Esophagus squamous epithelium (tissue), 4 donors: ENCODE results near the gene SPR.

ENCODE experiments used
- CTCF ChIP-seq, 6 experiments: fragments of 450-650 bp in 4 of 6; fragments of 200-600 bp in 2 of 6; sonication (generic) in 2 of 6; IDR thresholded peaks; one replicate each; pipeline ENCODE4 v1.5.1; 2016 to 2019; ENCODE audit warnings: antibody characterized with exemption in 6 of 6, mild to moderate bottlenecking in 4 of 6, moderate library complexity in 4 of 6
- POLR2A ChIP-seq, 4 donors: fragments of 450-650 bp; IDR thresholded peaks; one replicate each; pipeline ENCODE4 v1.6.1; 2017; ENCODE audit warnings: antibody characterized with exemption in 4 of 4, mild to moderate bottlenecking in 4 of 4, moderate library complexity in 3 of 4

GRCh38 chr2:72864500-72864899 is 22.7 kb upstream of the SPR start:
- TF ChIP-seq CTCF (IDR thresholded peaks at IDR 0.05) (no peak), POLR2A (IDR thresholded peaks at IDR 0.05) (no peak)
